Renal pelvis (tissue), 4 donors: ENCODE results near the gene LRG1. TPM values are rescaled to one million over a fixed set of nuclear protein-coding genes. Genes with fewer than 3 reads are reported as not detected.

Experiments used
- DNase-seq: peaks from one replicate; pipeline ENCODE4 v3.0.0-alpha.2; 2013
- polyA plus RNA-seq, 3 donors: library from polyadenylated mRNA; unstranded; fragments of 120-200 nt; gene quantifications; one replicate each; pipeline ENCODE4 v1.2.1, GENCODE V29; 2013; ENCODE audit not compliant: insufficient read length in 3 of 3

The LRG1 gene
- polyA plus RNA-seq, 3 donors = 0.69 to 1.1 (median 0.83) TPM

GRCh38 chr19:4511300-4512054, 28.4 kb downstream of the LRG1 start:
- no peak for DNase-seq

DNA sequence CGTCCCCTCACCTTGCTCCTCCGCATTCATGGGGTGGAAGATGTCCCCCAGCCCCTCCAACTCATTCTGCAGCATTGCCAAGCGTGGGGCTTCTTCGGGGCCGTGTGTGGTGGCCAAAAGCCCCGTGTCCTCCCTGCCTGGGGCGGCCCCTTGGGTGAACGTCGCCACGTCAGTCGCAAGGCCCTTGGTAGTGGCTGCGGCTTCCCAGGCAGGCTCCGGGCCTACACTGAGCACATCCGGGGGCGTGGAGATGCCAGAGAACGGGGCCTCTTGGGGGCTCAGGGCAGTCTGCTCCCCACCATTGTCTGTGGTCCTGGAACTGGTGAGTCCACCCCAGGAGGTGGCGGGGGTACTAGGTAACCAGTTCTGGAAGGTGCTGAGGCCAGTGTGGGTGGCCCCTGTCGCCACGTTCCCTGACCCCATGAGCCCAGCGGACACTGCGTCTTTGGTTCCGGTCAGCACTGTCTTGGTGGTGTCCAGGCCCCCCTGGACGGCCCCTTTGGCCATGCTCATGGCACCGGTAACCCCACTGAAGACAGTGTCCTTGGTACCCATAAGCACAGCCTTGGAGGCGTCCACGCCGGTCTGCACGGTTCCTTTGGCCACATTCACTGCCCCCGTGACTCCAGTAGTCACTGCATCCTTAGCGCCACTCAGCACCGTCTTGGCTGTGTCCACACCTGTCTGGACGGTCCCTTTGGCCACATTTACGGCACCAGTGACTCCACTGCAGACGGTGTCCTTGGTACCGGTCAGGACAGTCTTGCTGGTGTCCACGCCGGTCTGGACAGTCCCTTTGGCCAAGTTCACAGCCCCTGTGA, 29.2 kb downstream of the LRG1 start:
- no peak for DNase-seq

DNA sequence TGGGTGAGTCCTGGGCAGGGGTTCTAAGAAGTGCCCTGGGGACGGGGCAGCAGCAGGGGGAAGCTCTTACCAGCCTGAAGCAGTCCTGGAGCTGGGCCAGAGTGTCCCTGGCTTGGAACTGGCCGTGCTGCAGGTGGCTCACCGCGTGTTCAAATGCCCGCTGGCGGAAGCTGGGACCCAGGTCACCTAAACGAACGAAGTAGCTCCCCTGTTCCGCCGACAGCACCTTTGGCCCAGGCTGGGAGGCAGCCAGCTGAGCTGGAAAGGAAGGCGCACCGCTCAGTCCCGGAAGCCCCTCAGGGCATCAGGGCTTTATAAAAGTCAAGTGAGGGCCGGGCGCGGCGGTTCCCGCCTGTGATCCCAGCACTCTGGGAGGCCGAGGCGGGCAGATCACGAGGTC, 31.1 kb downstream of the LRG1 start:
- no peak for DNase-seq

DNA sequence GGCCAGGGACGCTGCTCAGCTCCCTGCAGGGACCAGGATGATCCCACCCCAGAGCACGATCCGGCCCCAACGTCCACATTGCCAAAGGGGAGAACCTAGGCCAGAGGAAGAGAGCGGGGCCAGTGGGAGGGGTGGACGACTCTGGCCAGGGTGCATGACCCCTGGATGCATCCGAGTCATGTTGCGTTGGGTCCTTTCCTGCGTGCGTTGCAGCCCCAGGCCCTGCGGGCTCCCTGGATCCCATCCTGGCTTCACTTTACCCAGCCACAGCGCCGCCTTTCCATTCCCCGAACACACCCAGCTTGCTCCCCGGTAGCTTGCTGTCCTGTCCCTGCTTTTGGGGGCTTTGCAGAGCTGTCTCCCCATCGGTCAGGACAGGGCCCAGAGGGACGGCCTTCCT, 32.0 kb downstream of the LRG1 start:
- no peak for DNase-seq

DNA sequence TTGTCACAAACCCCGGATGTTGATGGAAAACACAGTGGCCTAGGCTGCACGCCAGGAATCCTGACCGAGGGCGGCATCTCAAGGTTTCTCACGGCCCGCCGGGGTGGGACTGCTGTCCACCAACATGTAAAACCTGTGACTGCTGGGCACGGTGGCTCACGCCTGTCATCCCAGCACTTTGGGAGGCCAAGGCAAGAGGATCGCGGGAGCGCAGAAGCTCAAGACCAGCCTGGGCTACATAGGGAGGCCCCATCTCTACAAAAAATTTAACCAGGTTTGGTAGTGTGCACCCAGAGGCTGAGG, 32.7 kb downstream of the LRG1 start:
- no peak for DNase-seq

- DNase-seq = no peak
Observed at GRCh38 chr19:4506449-4507149, 33.2 kb downstream of the LRG1 start.

- no peak for DNase-seq
Observed at GRCh38 chr19:4505570-4506448, 34.0 kb downstream of the LRG1 start.

GRCh38 chr19:4504891-4505569, 34.8 kb downstream of the LRG1 start:
- DNase-seq = no peak

DNA sequence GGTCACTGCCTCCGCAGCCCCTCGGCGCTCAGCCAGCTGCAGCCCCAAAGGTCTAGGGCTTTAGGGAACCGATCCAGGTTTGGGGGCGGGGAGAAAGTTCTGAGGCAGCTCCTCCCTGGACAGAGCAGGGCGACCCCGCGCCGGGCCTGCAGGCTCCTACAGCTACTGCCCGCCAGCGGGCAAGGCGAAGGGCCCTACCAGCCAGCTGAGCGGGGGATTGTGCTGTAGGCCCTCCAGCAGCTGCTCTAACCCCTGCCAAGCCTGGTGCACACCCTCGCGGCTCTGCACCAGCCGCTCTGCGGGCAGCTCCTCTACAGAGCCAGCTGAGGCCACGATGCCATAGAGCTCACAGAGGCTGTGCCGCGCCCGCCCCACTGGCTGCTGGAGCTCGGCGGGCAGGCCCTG, 35.5 kb downstream of the LRG1 start:
- DNase-seq = no peak

DNA sequence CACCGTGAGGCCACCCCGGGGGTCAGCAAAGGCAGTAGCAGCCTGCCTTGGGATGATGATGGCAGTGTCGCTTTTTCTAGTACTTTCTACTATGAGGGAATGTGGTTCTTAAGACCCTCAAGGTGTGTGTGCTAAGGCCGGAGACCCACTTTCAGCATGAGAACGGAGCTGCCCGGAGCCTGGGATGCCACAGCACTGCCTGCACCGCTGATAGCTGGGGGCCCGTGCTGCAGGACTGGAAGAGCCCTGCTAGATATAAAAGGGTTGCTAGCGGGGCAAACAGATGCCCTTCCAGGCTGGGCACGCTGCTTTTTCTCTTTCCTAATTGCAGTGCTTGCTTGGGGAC, 36.0 kb downstream of the LRG1 start:
- DNase-seq = no peak

DNA sequence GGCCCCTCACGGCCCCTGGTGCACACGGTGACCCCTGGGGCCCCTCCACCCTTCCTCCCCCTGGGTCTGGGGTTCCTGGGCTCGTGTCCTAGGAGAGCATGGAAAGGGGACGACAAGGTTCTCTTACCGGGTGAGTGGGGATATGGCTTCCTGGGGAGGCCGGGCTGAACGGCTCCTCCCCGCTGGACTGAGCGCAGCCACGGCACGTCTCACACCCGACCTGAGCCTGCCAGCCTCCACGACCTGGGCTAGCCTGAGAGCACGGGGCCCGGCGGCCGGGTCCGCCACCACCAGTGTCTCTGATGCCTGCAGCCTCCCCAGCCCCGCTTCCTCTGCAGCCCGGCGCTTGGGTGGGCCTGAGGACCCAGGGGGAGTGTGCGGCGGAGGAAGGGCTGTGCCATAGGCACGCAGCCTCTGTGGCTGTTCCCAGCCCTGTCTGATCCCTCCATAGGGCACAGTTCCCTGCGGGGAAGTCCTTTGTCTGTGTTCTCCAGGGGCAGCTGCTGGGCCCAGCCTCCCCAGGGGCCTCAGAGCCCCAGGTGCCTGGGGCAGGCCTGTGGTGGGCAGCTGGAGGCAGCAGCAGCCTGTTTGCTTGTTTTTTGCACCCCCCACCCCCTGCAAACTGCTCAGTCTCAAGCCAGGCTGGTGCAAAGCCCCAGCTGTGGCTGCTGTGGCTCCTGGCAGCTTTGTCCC, 36.6 kb downstream of the LRG1 start:
- no peak for DNase-seq

- DNase-seq = no peak
Observed at GRCh38 chr19:4502282-4503131, 37.3 kb downstream of the LRG1 start.

- DNase-seq = no peak
Observed at GRCh38 chr19:4501691-4502090, 38.1 kb downstream of the LRG1 start.

GRCh38 chr19:4500841-4501591, 38.8 kb downstream of the LRG1 start:
- no peak for DNase-seq

DNA sequence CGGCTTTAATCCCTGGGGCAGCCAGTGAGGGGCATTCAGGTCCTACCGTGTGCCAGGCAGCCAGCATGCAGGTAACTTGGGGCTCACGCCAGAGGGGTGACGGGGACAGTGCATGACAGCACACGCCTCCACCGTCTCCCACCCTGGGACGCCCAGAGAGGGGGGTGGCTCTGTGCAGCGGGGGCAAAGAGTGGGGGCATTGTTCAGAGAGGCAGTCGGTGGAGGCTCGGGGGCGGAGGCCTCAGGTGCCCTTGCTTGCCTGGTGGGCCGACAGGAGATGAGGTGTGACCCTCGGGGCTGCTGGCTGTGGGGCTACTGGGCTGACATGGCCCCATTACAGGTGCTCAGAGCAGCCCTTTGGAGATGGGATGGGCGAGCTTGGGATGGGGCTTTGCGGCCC, 40.0 kb downstream of the LRG1 start:
- DNase-seq = no peak

GRCh38 chr19:4499318-4499717, 40.5 kb downstream of the LRG1 start:
- DNase-seq = no peak

DNA sequence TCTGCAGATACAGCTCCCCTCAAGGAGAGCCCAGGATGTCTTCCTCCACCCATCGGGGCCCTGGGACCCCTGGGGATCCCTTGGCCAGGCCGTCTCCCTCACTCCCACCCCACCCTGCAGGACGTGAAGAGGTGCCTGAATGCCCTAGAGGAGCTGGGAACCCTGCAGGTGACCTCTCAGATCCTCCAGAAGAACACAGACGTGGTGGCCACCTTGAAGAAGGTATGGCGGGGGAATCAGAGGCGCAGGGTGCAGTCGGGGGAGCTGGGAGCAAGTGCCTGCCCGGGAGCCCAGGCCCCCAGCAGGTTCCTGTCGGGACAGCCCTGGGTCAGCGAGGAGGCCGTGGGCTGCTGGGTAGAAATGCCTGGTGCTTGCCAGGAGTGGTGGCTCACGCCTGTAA, 41.1 kb downstream of the LRG1 start:
- no peak for DNase-seq

DNA sequence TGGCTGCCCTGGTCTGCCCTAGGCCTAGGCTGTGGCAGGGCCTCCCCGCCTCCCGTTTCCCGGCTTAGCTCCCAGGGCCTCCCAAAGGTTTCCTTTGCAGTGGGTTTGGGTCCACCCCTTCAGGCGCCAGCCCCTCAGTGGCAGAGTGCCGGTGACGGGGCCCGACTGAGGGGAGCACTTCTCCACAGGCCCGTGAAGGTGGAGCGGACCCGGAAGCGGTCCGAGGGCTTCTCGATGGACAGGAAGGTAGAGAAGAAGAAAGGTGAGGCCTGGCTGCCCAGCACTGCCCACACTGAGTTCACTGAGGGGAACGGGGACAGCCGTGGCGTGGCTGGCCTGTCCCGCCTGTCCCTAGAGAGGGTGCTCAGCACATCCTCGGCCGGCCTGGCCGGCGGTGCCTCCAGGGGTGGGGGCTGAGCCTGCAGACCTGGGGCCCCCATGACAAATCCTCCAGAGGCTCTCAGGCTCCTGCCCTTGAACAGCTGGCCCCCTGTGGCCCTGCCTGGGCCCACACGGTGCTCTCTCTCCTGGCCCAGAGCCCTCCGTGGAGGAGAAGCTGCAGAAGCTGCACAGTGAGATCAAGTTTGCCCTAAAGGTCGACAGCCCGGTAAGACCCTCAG, 42.0 kb downstream of the LRG1 start:
- no peak for DNase-seq

DNA sequence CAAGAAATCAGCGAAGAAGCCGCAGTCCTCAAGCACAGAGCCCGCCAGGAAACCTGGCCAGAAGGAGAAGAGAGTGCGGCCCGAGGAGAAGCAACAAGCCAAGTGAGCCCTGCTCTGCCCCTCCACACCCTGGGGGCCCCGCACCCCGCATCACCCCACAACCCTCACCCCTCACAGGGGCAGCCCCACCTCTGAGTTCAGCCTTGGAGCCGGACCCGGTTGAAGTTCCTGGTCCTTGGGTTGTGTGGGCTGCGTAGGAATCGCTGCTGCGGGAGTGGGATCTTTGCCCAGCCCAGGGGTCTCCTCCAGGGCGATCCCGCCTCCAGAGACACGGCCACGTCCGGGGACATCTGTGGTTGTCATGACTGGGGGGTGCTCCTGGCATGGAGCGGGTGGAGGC, 43.5 kb downstream of the LRG1 start:
- DNase-seq = no peak
